Esophagus muscularis mucosa (tissue), 4 donors: ENCODE measurements around the gene GPR180.

ENCODE experiments used
- EP300 ChIP-seq: sonication (generic); formaldehyde crosslinking; IDR thresholded peaks from one replicate; pipeline ENCODE4 v1.6.1; 2017; ENCODE audit warnings: antibody characterized with exemption
- POLR2A ChIP-seq: fragments of 450-650 bp; IDR thresholded peaks from one replicate; pipeline ENCODE4 v1.6.1; 2017; ENCODE audit warnings: antibody characterized with exemption, moderate library complexity, mild to moderate bottlenecking, low read depth
- POLR2AphosphoS5 ChIP-seq, 2 donors: sonication (generic); formaldehyde crosslinking; IDR thresholded peaks; one replicate each; pipeline ENCODE4 v1.6.1; 2017; ENCODE audit warnings: antibody characterized with exemption in 2 of 2
- TF ChIP-seq, protein P1 (sequence below), 3 experiments: fragments of 200-600 bp in 2 of 3; fragments of 450-650 bp in 1 of 3; sonication (generic) in 2 of 3; IDR thresholded peaks; one replicate each; pipeline ENCODE4 v1.5.1; 2017 to 2019; ENCODE audit warnings: antibody characterized with exemption in 3 of 3, mild to moderate bottlenecking in 2 of 3, moderate library complexity in 1 of 3

DNA sequence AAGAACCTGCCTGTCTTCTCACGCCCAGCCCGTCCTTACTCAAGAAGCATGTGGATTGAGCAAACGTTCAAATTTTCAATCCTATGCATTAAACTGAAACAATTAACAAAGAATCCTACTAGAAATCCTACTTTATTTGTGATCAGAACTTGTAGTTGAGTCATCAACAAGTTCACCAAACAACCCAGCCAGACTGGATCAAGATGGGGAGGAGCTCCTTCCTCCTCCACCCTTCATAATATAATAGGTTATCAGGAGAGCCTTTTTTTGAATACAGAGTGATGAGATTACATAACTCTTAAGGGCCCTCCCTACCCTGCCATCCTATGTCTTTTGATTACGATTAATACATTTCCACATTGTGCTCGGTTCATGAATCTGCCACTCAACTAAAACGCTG, 78.0 kb downstream of the GPR180 start:
- no peak for TF ChIP-seq POLR2AphosphoS5 (IDR thresholded peaks at IDR 0.05)
- TF ChIP-seq, protein P1, sequence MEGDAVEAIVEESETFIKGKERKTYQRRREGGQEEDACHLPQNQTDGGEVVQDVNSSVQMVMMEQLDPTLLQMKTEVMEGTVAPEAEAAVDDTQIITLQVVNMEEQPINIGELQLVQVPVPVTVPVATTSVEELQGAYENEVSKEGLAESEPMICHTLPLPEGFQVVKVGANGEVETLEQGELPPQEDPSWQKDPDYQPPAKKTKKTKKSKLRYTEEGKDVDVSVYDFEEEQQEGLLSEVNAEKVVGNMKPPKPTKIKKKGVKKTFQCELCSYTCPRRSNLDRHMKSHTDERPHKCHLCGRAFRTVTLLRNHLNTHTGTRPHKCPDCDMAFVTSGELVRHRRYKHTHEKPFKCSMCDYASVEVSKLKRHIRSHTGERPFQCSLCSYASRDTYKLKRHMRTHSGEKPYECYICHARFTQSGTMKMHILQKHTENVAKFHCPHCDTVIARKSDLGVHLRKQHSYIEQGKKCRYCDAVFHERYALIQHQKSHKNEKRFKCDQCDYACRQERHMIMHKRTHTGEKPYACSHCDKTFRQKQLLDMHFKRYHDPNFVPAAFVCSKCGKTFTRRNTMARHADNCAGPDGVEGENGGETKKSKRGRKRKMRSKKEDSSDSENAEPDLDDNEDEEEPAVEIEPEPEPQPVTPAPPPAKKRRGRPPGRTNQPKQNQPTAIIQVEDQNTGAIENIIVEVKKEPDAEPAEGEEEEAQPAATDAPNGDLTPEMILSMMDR (IDR thresholded peaks at IDR 0.05), result no peak
- TF ChIP-seq POLR2A, result no peak
- no peak for TF ChIP-seq EP300
